NB4 (cell line): ENCODE measurements around the gene SLC15A4.

Source experiments
- CTCF ChIP-seq: IDR thresholded peaks from one replicate; pipeline ENCODE4 v1.5.1; 2012; ENCODE audit warnings: low read depth, low read length
- POLR2A ChIP-seq: IDR thresholded peaks from 2 replicates; pipeline ENCODE4 v1.6.1; 2011; ENCODE audit warnings: mild to moderate bottlenecking; ENCODE audit not compliant: insufficient read length; ENCODE audit errors: extremely low read depth
- TF ChIP-seq, protein P1 (sequence below): IDR thresholded peaks from 2 replicates; pipeline ENCODE4 v1.6.1; 2011; ENCODE audit warnings: low read depth, low read length

DNA sequence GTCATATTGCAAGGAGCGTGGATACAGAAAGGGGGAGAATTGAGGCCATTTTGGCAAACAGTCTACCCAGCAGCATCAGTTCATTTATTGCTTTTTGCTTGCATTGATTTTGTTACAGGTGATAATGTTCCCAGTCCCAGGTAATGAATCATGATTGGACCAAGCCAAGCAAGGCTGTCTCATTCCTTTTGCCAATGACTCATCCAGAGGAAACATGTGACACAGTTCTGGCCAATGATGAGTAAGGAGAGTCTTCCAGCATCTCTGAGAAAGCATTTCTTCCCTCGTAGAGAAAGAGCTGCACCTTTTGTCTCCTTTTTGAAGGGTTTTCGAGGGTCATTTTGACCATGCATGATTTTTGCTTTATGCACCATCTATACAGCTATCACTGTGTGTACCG, 68.2 kb downstream of the SLC15A4 start:
- TF ChIP-seq, protein P1, sequence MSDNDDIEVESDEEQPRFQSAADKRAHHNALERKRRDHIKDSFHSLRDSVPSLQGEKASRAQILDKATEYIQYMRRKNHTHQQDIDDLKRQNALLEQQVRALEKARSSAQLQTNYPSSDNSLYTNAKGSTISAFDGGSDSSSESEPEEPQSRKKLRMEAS, result no peak
- no peak for TF ChIP-seq CTCF
- no peak for TF ChIP-seq POLR2A
